Esophagus muscularis mucosa (tissue), 4 donors: ENCODE measurements around the gene USF2. TPM values are rescaled to one million over a fixed set of nuclear protein-coding genes. Genes with fewer than 3 reads are reported as not detected.

Experiments used
- DNase-seq: peaks from one replicate; pipeline ENCODE4 v3.0.0-alpha.2; 2017; ENCODE audit errors: extremely low spot score
- H3K27ac ChIP-seq, 4 donors: fragments of 200-600 bp; sonication (generic); replicated peaks in 1 of 4; 1 replicate in 3 of 4; 2 replicates in 1 of 4; pipeline ENCODE4 v1.5.1; 2016 to 2019; ENCODE audit warnings: mild to moderate bottlenecking in 1 of 4
- H3K27me3 ChIP-seq, 4 donors: fragments of 200-600 bp; sonication (generic); one replicate each; pipeline versions ENCODE4 v1.5.1 to v1.6.0; 2016 to 2019
- H3K36me3 ChIP-seq, 4 donors: fragments of 200-600 bp; sonication (generic); one replicate each; pipeline ENCODE4 v1.5.1; 2016 to 2019
- H3K4me1 ChIP-seq, 4 donors: fragments of 200-600 bp; sonication (generic); one replicate each; pipeline ENCODE4 v1.5.1; 2016 to 2019
- H3K4me3 ChIP-seq, 4 donors: fragments of 200-600 bp; sonication (generic); 1 replicate in 2 of 4; 2 replicates in 2 of 4; pipeline ENCODE4 v1.5.1; 2016 to 2019; ENCODE audit warnings: mild to moderate bottlenecking in 4 of 4, moderate library complexity in 1 of 4
- H3K9me3 ChIP-seq, 4 donors: fragments of 200-600 bp; sonication (generic); 1 replicate in 3 of 4; 2 replicates in 1 of 4; pipeline ENCODE4 v1.5.1; 2016 to 2019
- CTCF ChIP-seq, 3 experiments: fragments of 200-600 bp in 2 of 3; fragments of 450-650 bp in 1 of 3; sonication (generic) in 2 of 3; IDR thresholded peaks; one replicate each; pipeline ENCODE4 v1.5.1; 2017 to 2019; ENCODE audit warnings: antibody characterized with exemption in 3 of 3, mild to moderate bottlenecking in 2 of 3, moderate library complexity in 1 of 3
- EP300 ChIP-seq: sonication (generic); formaldehyde crosslinking; IDR thresholded peaks from one replicate; pipeline ENCODE4 v1.6.1; 2017; ENCODE audit warnings: antibody characterized with exemption
- POLR2A ChIP-seq: fragments of 450-650 bp; IDR thresholded peaks from one replicate; pipeline ENCODE4 v1.6.1; 2017; ENCODE audit warnings: antibody characterized with exemption, moderate library complexity, mild to moderate bottlenecking, low read depth
- POLR2AphosphoS5 ChIP-seq, 2 donors: sonication (generic); formaldehyde crosslinking; IDR thresholded peaks; one replicate each; pipeline ENCODE4 v1.6.1; 2017; ENCODE audit warnings: antibody characterized with exemption in 2 of 2
- WGBS: methylation state at CpG from one replicate; pipeline ENCODE4 v1.1.5; 2018; 5-methylcytosine and 5-hydroxymethylcytosine counted together
- intact Hi-C: fragments of 100-400 bp; cut with DNase I; formaldehyde crosslinking; loops from one replicate; pipeline ENCODE4 v1.15.1; 2023
- total RNA-seq, 4 donors: library from RNA; depleted of rRNA; stranded (reverse); fragments of >200 nt; gene quantifications; one replicate each; pipeline versions ENCODE4 v1.1.0 to v1.2.1, GENCODE V29; 2016

Gene USF2
- total RNA-seq, 4 donors from 2014 or later: 111 to 122 (median 116) TPM

- intact Hi-C loops: no loop called here
- 59% methylated on average over 14 of the region's 25 CpGs for WGBS
- H3K27ac ChIP-seq: no peak overlapping the region
- no peaks in the 10 kb centered on the region for H3K9me3 ChIP-seq
- DNase-seq: no peak
- no peak overlapping the region for H3K4me3 ChIP-seq
- no peaks in the 10 kb centered on the region for H3K36me3 ChIP-seq
- TF ChIP-seq POLR2A: no peak
- no peaks in the 10 kb centered on the region for H3K4me1 ChIP-seq
- peaks cover 0 to 91% (median 4%) of the 10 kb centered on the region in 4 donors for H3K27me3 ChIP-seq
Measured at GRCh38 chr19:35294859-35295791, 26.4 kb downstream of the USF2 start.

- intact Hi-C loops: no loop called here
- no peak for TF ChIP-seq POLR2AphosphoS5 (IDR thresholded peaks at IDR 0.05)
- TF ChIP-seq CTCF (IDR thresholded peaks at IDR 0.05): no peak
- TF ChIP-seq EP300: no peak
- TF ChIP-seq POLR2A: no peak
Measured at GRCh38 chr19:35295792-35296462, 27.2 kb downstream of the USF2 start.

GRCh38 chr19:35296644-35297514, 28.1 kb downstream of the USF2 start:
- Histone ChIP-seq H3K9me3 (no peaks in the 10 kb centered on the region), H3K4me1 (no peaks in the 10 kb centered on the region), H3K4me3 (no peak overlapping the region), H3K27me3 (peaks cover 0 to 92% (median 4%) of the 10 kb centered on the region in 4 donors), H3K36me3 (no peaks in the 10 kb centered on the region), H3K27ac (no peak overlapping the region)
- intact Hi-C loops: no loop called here
- no peak for DNase-seq
- TF ChIP-seq POLR2AphosphoS5 (IDR thresholded peaks at IDR 0.05): no peak
- TF ChIP-seq POLR2A: no peak
- no peak for TF ChIP-seq EP300
- TF ChIP-seq CTCF (IDR thresholded peaks at IDR 0.05): no peak
- WGBS: 90% methylated on average over 7 of the region's 7 CpGs

More at GRCh38 chr19:35295792-35296462, 27.2 kb downstream of the USF2 start:
- 65% methylated on average over 13 of the region's 24 CpGs for WGBS
- no peaks in the 10 kb centered on the region for H3K4me1 ChIP-seq
- no peak overlapping the region for H3K4me3 ChIP-seq
- H3K9me3 ChIP-seq: no peaks in the 10 kb centered on the region
- peaks cover 0 to 92% (median 4%) of the 10 kb centered on the region in 4 donors for H3K27me3 ChIP-seq
- H3K36me3 ChIP-seq: no peaks in the 10 kb centered on the region
- no peak for DNase-seq
- no peak overlapping the region for H3K27ac ChIP-seq

- Histone ChIP-seq H3K27ac (no peak overlapping the region), H3K36me3 (no peaks in the 10 kb centered on the region), H3K9me3 (no peaks in the 10 kb centered on the region), H3K4me1 (no peaks in the 10 kb centered on the region), H3K4me3 (no peak overlapping the region), H3K27me3 (peaks cover 0 to 92% (median 4%) of the 10 kb centered on the region in 4 donors)
- TF ChIP-seq POLR2A: no peak
- TF ChIP-seq CTCF (IDR thresholded peaks at IDR 0.05): no peak
- TF ChIP-seq EP300: no peak
- TF ChIP-seq POLR2AphosphoS5 (IDR thresholded peaks at IDR 0.05): no peak
- WGBS: 92% methylated on average over 3 of the region's 3 CpGs
- no peak for DNase-seq
- intact Hi-C loops: no loop called here
Measured at GRCh38 chr19:35297515-35297848, 28.7 kb downstream of the USF2 start.
